ENCODE data around the gene HUNK. TPM values are rescaled to one million over a fixed set of nuclear protein-coding genes. Genes with fewer than 3 reads are reported as not detected.

Gene HUNK
- total RNA-seq, 1 donor from 2014 or later, result 0.44 TPM

- no peak for TF ChIP-seq CTCF (IDR thresholded peaks at IDR 0.05; ENCODE audit: borderline replicate concordance)
- Histone ChIP-seq H3K9me3 (replicated peaks) (no peaks in the 10 kb centered on the region), H3K27ac (replicated peaks) (no peak overlapping the region), H3K27me3 (ENCODE audit: low read depth) (peaks cover 38% of the 10 kb centered on the region), H3K4me3 (no peak overlapping the region), H3K36me3 (no peaks in the 10 kb centered on the region), H3K4me1 (no peaks in the 10 kb centered on the region)
- no peak for DNase-seq
- intact Hi-C loops (cut with micrococcal nuclease), result no loop called here
Observed at GRCh38 chr21:31914472-31914871, 41.7 kb downstream of the HUNK start.

- no peak for DNase-seq
- Histone ChIP-seq H3K4me1 (no peaks in the 10 kb centered on the region), H3K36me3 (no peaks in the 10 kb centered on the region), H3K27ac (replicated peaks) (no peak overlapping the region), H3K4me3 (no peak overlapping the region), H3K27me3 (ENCODE audit: low read depth) (peaks cover 29% of the 10 kb centered on the region), H3K9me3 (replicated peaks) (peaks cover 5% of the 10 kb centered on the region)
- intact Hi-C loops (cut with micrococcal nuclease), result no loop called here
- no peak for TF ChIP-seq CTCF (IDR thresholded peaks at IDR 0.05; ENCODE audit: borderline replicate concordance)
Observed at GRCh38 chr21:31915566-31915965, 42.7 kb downstream of the HUNK start.

GRCh38 chr21:31917108-31917507 is 44.3 kb downstream of the HUNK start:
- TF ChIP-seq CTCF (IDR thresholded peaks at IDR 0.05; ENCODE audit: borderline replicate concordance), result no peak
- peaks cover 15% of the 10 kb centered on the region for H3K27me3 ChIP-seq (ENCODE audit: low read depth)
- intact Hi-C loops (cut with micrococcal nuclease), result no loop called here
- no peak overlapping the region for H3K27ac ChIP-seq (replicated peaks)
- DNase-seq, result no peak
- no peaks in the 10 kb centered on the region for H3K36me3 ChIP-seq
- H3K9me3 ChIP-seq (replicated peaks), result peaks cover 5% of the 10 kb centered on the region
- H3K4me1 ChIP-seq, result no peaks in the 10 kb centered on the region
- no peak overlapping the region for H3K4me3 ChIP-seq

GRCh38 chr21:31918250-31918775 is 45.5 kb downstream of the HUNK start:
- intact Hi-C loops (cut with micrococcal nuclease), result no loop called here
- no peak overlapping the region for H3K4me3 ChIP-seq
- H3K4me1 ChIP-seq, result no peaks in the 10 kb centered on the region
- H3K9me3 ChIP-seq (replicated peaks), result peaks cover 5% of the 10 kb centered on the region
- peaks cover 9% of the 10 kb centered on the region for H3K27me3 ChIP-seq (ENCODE audit: low read depth)
- no peaks in the 10 kb centered on the region for H3K36me3 ChIP-seq
- no peak for TF ChIP-seq CTCF (IDR thresholded peaks at IDR 0.05; ENCODE audit: borderline replicate concordance)
- no peak for DNase-seq
- no peak overlapping the region for H3K27ac ChIP-seq (replicated peaks)

GRCh38 chr21:31920275-31920674 is 47.5 kb downstream of the HUNK start:
- intact Hi-C loops (cut with micrococcal nuclease), result no loop called here
- DNase-seq, result no peak
- Histone ChIP-seq H3K4me1 (no peaks in the 10 kb centered on the region), H3K36me3 (no peaks in the 10 kb centered on the region), H3K27me3 (ENCODE audit: low read depth) (peaks cover 4% of the 10 kb centered on the region), H3K27ac (replicated peaks) (no peak overlapping the region), H3K9me3 (replicated peaks) (peaks cover 5% of the 10 kb centered on the region), H3K4me3 (no peak overlapping the region)
- no peak for TF ChIP-seq CTCF (IDR thresholded peaks at IDR 0.05; ENCODE audit: borderline replicate concordance)
